Fibroblast of lung (primary cell): ENCODE measurements around the gene KRTAP21-1. TPM values are rescaled to one million over a fixed set of nuclear protein-coding genes. Genes with fewer than 3 reads are reported as not detected.

Experiments used
- DNase-seq, 2 donors: peaks; one replicate each; pipeline versions ENCODE4 v3.0.0 to v3.0.0-alpha.2; 2010; ENCODE audit warnings: low read depth in 2 of 2
- H2AFZ ChIP-seq: 2 replicates; pipeline ENCODE4 v1.5.1; 2012; ENCODE audit warnings: low read length, control low read depth, inconsistent platforms
- H3K27ac ChIP-seq: 2 replicates; pipeline ENCODE4 v1.5.1; 2011; ENCODE audit warnings: low read length, control low read depth; ENCODE audit not compliant: insufficient read depth
- H3K27me3 ChIP-seq: 2 replicates; pipeline ENCODE4 v1.5.1; 2011; ENCODE audit warnings: mild to moderate bottlenecking, low read length; ENCODE audit not compliant: control insufficient read depth, insufficient read depth
- H3K36me3 ChIP-seq: 2 replicates; pipeline ENCODE4 v1.5.1; 2011; ENCODE audit warnings: low read length; ENCODE audit not compliant: control insufficient read depth, insufficient read depth
- H3K4me1 ChIP-seq: 2 replicates; pipeline ENCODE4 v1.5.1; 2011; ENCODE audit warnings: low read length; ENCODE audit not compliant: control insufficient read depth, insufficient read depth; ENCODE audit errors: extremely low read depth
- H3K4me2 ChIP-seq: 2 replicates; pipeline ENCODE4 v1.5.1; 2011; ENCODE audit warnings: low read length, control low read depth; ENCODE audit not compliant: insufficient read depth; ENCODE audit errors: extremely low read depth
- H3K4me3 ChIP-seq, 4 experiments: fragments of 200-600 bp in 1 of 4; sonication (generic) in 1 of 4; replicated peaks in 1 of 4; 2 replicates each; pipeline ENCODE4 v1.5.1; 2011 to 2016; ENCODE audit warnings: low read length in 4 of 4, low read depth in 3 of 4, mild to moderate bottlenecking in 3 of 4, control low read depth in 2 of 4, inconsistent platforms in 1 of 4, mixed read lengths in 1 of 4; ENCODE audit not compliant: insufficient read depth in 1 of 4; ENCODE audit errors: control extremely low read depth in 1 of 4
- H3K79me2 ChIP-seq: 2 replicates; pipeline ENCODE4 v1.5.1; 2012; ENCODE audit warnings: mild to moderate bottlenecking, low read length, inconsistent platforms; ENCODE audit not compliant: control insufficient read depth, insufficient read depth
- H3K9ac ChIP-seq: 2 replicates; pipeline ENCODE4 v1.5.1; 2011; ENCODE audit warnings: mild to moderate bottlenecking, low read length, control low read depth; ENCODE audit not compliant: insufficient read depth
- H3K9me3 ChIP-seq: 2 replicates; pipeline ENCODE4 v1.5.1; 2012; ENCODE audit warnings: low read depth, low read length; ENCODE audit not compliant: control insufficient read depth, insufficient read depth
- H4K20me1 ChIP-seq: 2 replicates; pipeline ENCODE4 v1.5.1; 2011; ENCODE audit warnings: low read length; ENCODE audit not compliant: control insufficient read depth, insufficient read depth; ENCODE audit errors: extremely low read depth
- EZH2 ChIP-seq: IDR thresholded peaks from 2 replicates; pipeline ENCODE4 v1.5.1; 2012; ENCODE audit warnings: low read length, control low read depth, mild to moderate bottlenecking; ENCODE audit errors: missing control alignments
- polyA plus RNA-seq, 2 donors: library from polyadenylated mRNA; depleted of rRNA in 1 of 2; stranded (reverse) in 1 of 2; unstranded in 1 of 2; fragments of >200 nt; gene quantifications; 2 replicates each; pipeline ENCODE4 v1.2.1, GENCODE V29; 2011 to 2012; ENCODE audit warnings: missing spikeins in 1 of 2
- total RNA-seq: library from RNA; depleted of rRNA; stranded (reverse); fragments of >200 nt; gene quantifications from 2 replicates; pipeline ENCODE4 v1.2.1, GENCODE V29; 2014
- TF ChIP-seq, protein P1 (sequence below), 2 donors: IDR thresholded peaks in 1 of 2; conservative IDR thresholded peaks in 1 of 2; 1 replicate in 1 of 2; 2 replicates in 1 of 2; pipeline ENCODE4 v1.5.1; 2011 to 2012; ENCODE audit warnings: low read length in 2 of 2, control low read depth in 1 of 2, inconsistent platforms in 1 of 2, low read depth in 1 of 2, mild to moderate bottlenecking in 1 of 2

KRTAP21-1 gene
- total and polyA plus RNA-seq, 2 donors (not counting 1 experiment from before 2014, with no cell fraction given) = not detected

DNA sequence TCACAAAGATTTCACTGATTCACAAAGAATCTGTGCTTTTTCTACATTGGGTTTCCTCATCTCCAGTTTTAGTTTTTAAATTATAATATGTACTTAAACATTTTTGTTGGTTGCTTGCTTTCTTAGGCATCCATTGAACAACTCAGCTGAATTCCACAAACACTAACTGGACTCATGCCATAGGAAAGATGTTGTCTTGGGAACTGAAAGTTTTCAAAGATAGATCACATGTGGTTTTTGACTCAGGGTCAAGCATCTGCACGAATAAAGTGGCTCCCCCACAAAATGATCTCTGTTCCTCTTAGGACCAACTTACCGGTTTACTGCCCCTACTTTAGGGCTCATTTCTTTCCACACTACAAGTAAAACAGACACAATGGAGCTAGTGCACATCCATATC, 3.1 kb upstream of the KRTAP21-1 start:
- Histone ChIP-seq H3K36me3 (no peaks in the 10 kb centered on the region), H3K4me1 (no peaks in the 10 kb centered on the region), H2AFZ (no peak overlapping the region), H3K9ac (no peak overlapping the region), H3K27ac (no peak overlapping the region), H4K20me1 (no peaks in the 10 kb centered on the region), H3K9me3 (no peaks in the 10 kb centered on the region), H3K79me2 (no peaks in the 10 kb centered on the region), H3K4me3 (no peak overlapping the region), H3K27me3 (no peaks in the 10 kb centered on the region), H3K4me2 (no peak overlapping the region)
- no peak for DNase-seq
- TF ChIP-seq EZH2 = no peak
- TF ChIP-seq, protein P1, sequence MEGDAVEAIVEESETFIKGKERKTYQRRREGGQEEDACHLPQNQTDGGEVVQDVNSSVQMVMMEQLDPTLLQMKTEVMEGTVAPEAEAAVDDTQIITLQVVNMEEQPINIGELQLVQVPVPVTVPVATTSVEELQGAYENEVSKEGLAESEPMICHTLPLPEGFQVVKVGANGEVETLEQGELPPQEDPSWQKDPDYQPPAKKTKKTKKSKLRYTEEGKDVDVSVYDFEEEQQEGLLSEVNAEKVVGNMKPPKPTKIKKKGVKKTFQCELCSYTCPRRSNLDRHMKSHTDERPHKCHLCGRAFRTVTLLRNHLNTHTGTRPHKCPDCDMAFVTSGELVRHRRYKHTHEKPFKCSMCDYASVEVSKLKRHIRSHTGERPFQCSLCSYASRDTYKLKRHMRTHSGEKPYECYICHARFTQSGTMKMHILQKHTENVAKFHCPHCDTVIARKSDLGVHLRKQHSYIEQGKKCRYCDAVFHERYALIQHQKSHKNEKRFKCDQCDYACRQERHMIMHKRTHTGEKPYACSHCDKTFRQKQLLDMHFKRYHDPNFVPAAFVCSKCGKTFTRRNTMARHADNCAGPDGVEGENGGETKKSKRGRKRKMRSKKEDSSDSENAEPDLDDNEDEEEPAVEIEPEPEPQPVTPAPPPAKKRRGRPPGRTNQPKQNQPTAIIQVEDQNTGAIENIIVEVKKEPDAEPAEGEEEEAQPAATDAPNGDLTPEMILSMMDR (conservative IDR thresholded peaks at IDR 0.05 in 1 of 2, IDR thresholded peaks at IDR 0.05 in 1 of 2; ENCODE audit: low read depth in 1 of 2, low read length in 2 of 2) = no peak

DNA sequence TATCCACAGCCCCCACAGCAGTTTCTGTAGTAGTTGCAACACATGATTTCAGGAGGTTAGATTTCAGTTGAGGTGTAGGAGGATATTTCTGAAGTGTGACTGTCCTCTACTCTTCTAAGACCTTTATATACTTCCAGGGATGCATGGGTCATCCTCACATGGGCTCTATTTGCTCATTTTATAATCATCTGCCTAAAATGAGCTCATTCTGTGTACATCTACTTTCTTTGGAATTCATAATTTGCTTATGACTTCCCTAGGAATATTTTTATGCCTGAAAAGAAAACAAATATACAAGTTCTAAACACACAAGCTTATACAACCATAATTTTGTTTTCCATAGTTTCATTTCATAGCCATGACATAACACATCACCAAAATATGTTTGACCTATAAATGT, 8.1 kb downstream of the KRTAP21-1 start, which contains the start of gene KRTAP21-2:
TSS of gene KRTAP21-2 (minus strand) at position 101 of the 400 bp plus-strand sequence. CDS start at position 44, 57 bp downstream.
- H3K36me3 ChIP-seq = no peaks in the 10 kb centered on the region
- no peak for DNase-seq
- no peak within 1 kb of the TSS for H2AFZ ChIP-seq
- no peaks in the 10 kb centered on the region for H3K79me2 ChIP-seq
- H3K4me3 ChIP-seq = no peak within 1 kb of the TSS
- TF ChIP-seq EZH2 = no peak
- TF ChIP-seq, protein P1 (conservative IDR thresholded peaks at IDR 0.05 in 1 of 2, IDR thresholded peaks at IDR 0.05 in 1 of 2; ENCODE audit: low read depth in 1 of 2, low read length in 2 of 2) = no peak
- no peaks in the 10 kb centered on the region for H4K20me1 ChIP-seq
- H3K27ac ChIP-seq = no peak within 1 kb of the TSS
- H3K9me3 ChIP-seq = no peaks in the 10 kb centered on the region
- no peaks in the 10 kb centered on the region for H3K27me3 ChIP-seq
- H3K4me1 ChIP-seq = no peaks in the 10 kb centered on the region
- no peak within 1 kb of the TSS for H3K9ac ChIP-seq
- H3K4me2 ChIP-seq = no peak within 1 kb of the TSS

- Histone ChIP-seq H2AFZ (no peak overlapping the region), H3K27ac (no peak overlapping the region), H4K20me1 (no peaks in the 10 kb centered on the region), H3K4me3 (no peak overlapping the region), H3K27me3 (no peaks in the 10 kb centered on the region), H3K9ac (no peak overlapping the region), H3K4me1 (no peaks in the 10 kb centered on the region), H3K9me3 (no peaks in the 10 kb centered on the region), H3K36me3 (no peaks in the 10 kb centered on the region), H3K4me2 (no peak overlapping the region), H3K79me2 (no peaks in the 10 kb centered on the region)
- no peak for DNase-seq
- TF ChIP-seq EZH2 = no peak
- TF ChIP-seq, protein P1 (conservative IDR thresholded peaks at IDR 0.05 in 1 of 2, IDR thresholded peaks at IDR 0.05 in 1 of 2; ENCODE audit: low read depth in 1 of 2, low read length in 2 of 2) = no peak
Observed at GRCh38 chr21:30740462-30740861, 14.8 kb downstream of the KRTAP21-1 start.
